Endometrial microvascular endothelial cells (primary cell): ENCODE results near the gene UQCRH. TPM values are rescaled to one million over a fixed set of nuclear protein-coding genes. Genes with fewer than 3 reads are reported as not detected.

ENCODE experiments used
- in situ Hi-C: cut with HindIII; loops from 2 replicates; pipeline ENCODE4 v1.10.0; 2017; ENCODE audit warnings: low sequenced_read_pairs, low pct_unique_long_range_greater_than_20kb; ENCODE audit errors: inconsistent ontology term
- total RNA-seq: library from RNA; depleted of rRNA; stranded (reverse); fragments of >200 nt; gene quantifications from one replicate; pipeline ENCODE4 v1.2.3, GENCODE V29; 2015; ENCODE audit errors: inconsistent ontology term

UQCRH gene
- 478 TPM for total RNA-seq

DNA sequence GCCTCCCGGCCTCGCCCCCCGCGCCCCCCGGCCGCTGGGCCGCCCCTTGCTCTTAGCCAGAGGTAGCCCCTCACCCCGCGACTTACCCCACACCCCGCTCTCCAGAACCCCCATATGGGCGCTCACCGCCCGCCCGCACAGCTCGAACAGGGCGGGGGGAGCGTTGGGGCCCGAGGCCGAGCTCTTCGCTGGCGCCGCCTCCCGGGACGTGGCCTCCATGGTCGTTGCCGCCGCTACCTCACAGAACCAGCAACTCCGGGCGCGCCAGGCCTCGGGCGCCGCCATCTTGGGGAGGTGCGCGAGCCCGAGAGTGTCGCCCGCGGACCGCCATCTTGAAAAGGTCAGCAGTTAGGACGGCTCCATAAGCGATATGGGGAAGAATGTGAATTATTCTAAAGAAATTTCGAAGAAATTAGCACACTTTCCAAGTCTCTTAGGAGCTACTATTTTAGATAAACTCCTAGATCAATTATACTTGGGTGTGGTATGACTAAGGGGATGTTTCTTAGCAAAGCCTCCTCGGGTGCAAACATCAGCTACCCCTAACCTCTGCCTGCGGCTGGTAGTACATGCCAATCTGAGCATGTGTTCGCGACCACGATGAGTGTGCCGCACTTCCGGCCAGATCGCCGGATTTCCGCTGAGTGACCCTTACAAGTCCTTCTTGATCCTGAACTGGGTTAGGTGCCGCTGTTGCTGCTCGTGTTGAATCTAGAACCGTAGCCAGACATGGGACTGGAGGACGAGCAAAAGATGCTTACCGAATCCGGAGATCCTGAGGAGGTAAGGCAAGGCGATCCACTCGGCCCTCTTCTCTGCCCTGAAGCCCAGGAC, at the start of gene UQCRH, which contains the start of gene LRRC41:
Gene UQCRH (plus strand): TSS at position 661 of the 834 bp plus-strand sequence. CDS start 69 bp downstream, at position 730.
Gene LRRC41 (minus strand): TSS at position 579 of the 834 bp plus-strand sequence. CDS start 294 bp downstream, at position 285.
- in situ Hi-C loops: no loop called here

DNA sequence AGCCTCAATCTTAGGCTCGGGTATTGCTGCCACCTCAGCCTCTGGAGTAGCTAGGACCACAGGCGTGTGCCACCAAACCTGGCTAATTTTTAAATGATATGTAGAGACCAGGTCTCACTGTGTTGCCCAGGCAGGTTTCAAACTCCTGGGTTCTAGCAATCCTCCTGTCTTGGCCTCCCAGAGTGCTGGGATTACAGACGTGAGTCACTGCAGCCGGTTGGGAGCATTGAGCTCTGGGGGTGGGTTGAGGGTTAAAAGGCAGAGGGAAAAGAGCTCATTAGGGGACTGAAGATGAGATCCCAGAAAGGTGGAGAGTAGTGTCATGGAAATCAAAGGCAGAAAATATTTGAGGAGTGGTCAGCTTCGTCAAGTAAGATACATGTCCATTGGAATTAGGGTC, 48.8 kb upstream of the UQCRH start:
- in situ Hi-C loops: no loop called here

DNA sequence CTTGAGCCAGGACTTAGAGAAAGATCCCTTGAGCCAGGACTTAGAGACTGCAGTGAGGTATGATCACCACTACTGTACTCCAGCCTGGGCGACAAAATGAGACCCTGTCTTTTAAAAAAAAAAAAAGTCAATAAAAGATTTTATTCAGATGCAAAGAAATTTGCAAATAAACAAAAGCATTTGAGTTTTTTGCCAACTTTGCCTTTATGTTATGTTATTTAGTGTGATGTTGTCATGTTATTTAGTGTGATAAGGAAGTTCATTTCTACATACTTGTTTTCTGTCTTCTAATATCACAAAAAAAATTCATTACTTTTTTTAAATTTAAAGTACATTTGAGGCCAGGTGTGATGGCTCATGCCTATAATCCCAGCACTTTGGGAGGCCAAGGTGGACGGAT, 47.0 kb upstream of the UQCRH start:
- in situ Hi-C loops: no loop called here

DNA sequence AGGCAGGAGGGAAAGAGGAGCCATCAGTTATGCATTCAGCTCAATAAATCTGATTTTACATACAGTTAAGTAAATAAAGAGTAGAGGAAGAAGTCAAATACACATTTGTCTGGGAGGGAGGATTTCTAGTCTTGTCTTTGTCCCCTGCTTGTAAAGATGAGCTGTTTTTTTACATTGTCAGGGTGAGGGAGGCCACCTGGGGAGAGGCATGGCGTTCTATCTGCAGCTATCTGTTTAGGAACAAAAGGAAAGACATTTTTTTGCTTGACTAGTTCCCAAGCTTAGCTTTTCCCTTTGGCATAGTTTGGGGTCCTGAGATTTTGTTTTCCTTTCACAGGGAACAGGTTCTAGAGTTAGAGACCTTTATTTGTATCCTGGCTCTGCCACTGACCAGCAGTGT, 41.0 kb upstream of the UQCRH start:
- in situ Hi-C loops: no loop called here

DNA sequence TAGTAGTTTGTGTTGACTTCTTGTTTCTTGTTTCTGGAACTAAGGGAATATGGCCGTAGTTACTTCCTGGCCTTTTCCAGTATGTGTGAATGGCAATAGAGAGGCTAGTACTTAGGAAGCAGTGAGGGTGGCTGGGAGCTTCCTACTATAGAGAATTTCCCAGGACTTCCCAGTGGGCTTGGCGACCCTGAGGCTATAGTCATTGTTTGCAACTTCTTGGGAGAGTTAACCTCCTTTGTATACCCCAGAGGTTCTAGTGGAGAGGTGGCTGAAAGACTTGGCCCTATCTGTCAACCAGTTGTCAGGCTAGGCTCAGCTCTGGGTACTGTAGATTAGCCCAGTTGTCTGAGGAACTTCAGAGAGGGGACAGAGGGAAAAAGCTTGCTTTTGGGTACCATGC, 40.4 kb upstream of the UQCRH start:
- in situ Hi-C loops: no loop called here

DNA sequence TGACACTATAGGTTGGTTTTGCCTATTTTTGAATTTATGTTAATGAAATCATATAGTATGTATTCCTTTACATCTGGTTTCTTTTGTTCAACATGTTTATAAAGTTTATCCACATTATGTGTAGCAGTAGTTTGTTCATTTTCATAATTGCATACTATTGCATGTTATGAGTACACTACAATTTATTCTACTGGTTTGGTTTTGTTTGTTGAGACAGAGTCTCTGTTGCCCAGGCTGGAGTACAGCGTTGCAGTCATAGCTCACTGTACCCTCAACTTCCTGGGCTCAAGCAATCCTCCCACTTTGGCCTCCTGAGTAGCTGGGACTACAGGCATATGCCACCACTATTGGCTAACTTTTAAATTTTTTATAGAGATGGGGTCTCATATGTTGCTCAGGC, 34.9 kb upstream of the UQCRH start:
- in situ Hi-C loops: no loop called here

DNA sequence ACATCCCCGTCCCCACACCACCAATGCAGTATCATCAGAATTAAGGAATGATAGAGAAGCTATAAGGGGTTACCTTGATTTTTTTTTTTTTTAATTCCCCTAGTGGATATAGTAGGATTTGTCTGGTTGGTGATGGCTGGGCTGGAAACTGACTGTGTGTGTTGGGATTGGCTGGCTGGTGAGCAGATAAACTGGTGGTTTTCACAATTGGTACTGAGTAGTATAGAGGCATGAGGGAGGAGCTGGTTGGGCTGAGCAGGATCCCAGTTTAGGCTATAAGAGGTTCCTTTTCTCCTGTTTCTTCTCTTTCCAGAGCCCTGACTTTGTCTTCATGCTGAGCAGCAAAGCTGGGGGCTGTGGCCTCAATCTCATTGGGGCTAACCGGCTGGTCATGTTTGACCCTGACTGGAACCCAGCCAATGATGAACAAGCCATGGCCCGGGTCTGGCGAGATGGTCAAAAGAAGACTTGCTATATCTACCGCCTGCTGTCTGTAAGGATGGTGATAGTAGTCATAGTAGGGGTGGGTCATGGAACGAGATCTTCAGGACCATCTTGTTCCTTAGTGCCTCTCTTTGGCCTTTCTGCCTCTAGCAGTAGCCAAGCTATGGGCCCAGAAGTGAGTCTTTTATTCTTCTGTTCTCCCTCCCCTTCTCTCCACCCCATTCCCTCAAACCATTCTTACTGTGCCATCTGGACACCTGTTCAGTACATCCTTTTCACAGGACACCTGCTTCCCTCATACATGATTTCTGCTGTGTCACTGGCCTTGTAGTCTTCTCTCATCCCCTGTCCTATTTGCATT, 29.1 kb upstream of the UQCRH start:
- in situ Hi-C loops: no loop called here

DNA sequence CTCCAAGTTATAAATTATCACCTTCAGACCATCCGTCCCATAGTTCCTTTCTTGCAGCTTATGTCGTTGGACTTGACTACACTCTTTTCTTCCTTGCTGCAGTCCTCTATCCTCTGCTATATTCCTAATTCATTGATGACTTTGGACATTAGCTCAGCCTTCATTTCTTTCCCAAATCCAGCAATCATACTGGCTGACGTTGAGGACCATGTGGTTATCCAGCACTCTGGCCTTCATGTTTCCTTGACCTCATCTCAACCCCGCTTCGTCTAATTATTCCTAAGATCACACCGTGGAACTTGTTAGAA, 28.5 kb upstream of the UQCRH start:
- in situ Hi-C loops: no loop called here

DNA sequence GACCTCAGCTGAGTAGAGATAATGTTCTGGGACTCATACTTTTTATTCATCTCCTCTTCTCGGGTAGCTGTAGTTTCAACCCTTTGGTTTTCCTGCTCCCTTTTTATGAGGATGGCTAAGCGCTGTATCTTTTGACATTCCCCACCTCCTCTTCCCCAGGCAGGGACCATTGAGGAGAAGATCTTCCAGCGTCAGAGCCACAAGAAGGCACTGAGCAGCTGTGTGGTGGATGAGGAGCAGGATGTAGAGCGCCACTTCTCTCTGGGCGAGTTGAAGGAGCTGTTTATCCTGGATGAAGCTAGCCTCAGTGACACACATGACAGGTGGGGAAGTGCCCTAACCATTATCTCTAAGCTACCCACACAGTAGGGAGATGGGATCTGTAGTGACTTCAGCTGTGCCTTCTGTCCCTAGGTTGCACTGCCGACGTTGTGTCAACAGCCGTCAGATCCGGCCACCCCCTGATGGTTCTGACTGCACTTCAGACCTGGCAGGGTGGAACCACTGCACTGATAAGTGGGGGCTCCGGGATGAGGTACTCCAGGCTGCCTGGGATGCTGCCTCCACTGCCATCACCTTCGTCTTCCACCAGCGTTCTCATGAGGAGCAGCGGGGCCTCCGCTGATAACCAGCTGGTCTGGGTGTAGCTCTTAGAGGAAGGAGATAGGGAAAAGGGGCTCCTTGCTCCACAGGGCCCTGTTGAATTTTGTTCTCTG, 25.7 kb upstream of the UQCRH start:
- in situ Hi-C loops: no loop called here

DNA sequence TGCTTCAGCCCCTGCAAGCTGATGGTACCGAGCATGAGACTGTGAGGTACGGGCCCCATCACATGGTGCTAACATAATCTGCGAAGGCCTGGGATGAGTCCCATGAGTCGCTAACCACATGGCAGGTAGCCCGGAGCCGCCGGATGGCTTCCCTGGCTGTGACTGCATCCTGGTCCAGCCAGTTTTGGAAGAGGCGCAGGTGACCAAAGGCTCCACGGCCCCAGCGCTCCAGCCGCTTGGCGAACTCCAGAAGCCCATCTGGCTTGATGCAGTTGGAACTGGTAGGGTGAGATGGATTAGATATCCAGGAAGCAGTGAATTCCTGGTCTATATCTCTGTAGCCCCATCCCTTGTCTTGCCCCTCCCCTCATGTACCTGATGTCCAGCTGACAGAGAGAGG, 24.7 kb upstream of the UQCRH start:
- in situ Hi-C loops: no loop called here

DNA sequence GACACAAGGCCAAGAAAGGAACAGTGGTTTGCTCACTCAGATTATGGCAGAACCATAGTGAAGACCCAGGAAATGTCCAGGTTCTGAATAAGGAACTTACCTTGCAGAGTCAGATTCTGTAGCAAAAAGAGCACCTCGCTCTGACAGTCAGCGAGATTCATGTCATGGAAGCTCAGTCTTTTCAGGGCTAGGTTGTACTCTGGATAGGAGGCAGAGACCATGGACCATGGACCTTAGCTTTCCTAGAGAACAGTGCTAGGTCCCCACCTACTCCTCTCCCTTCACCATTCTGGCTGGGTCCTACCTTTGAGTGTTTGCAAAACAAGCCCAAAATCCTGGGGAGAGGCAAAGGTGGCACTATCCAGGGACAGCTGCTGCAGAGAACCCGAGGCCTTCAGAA, 23.4 kb upstream of the UQCRH start:
- in situ Hi-C loops: no loop called here

DNA sequence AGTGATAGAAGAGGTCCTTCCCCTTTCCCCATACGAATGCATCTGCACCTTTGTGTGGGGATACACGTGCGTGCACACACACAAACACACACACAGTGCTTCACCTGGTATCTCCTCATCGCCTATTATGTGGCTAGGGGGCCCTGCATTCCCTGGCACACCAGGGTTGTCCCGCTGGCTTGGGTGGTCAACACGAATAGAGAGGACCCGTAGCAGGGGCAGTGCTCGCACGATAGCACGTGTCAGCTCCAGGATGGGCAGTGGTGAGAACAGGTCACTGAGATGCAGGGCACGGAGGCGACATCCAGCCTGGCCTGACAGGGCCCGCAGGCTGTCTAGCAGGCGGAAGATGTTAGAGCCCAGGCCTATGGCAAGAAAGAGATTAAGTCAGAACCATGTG, 22.5 kb upstream of the UQCRH start:
- in situ Hi-C loops: no loop called here

DNA sequence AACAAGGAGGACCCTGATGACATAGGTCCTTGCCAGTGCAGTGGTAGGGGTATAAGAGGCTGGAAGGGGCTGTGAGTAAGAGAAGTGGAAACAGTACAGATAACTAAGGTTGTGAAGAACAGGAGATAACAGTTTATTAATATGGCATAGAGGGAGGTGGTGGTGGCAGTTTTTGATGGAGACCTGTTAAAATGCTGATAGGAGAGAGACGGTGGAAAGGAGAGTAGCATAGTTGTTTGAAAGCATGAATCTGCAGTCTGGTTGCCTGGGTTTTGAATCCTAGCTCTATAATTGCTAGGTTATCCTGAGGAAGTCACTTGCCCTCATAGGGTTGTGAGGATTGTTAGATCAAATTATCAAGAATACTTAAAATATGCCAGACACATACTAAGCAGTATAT, 19.4 kb upstream of the UQCRH start:
- in situ Hi-C loops: no loop called here

DNA sequence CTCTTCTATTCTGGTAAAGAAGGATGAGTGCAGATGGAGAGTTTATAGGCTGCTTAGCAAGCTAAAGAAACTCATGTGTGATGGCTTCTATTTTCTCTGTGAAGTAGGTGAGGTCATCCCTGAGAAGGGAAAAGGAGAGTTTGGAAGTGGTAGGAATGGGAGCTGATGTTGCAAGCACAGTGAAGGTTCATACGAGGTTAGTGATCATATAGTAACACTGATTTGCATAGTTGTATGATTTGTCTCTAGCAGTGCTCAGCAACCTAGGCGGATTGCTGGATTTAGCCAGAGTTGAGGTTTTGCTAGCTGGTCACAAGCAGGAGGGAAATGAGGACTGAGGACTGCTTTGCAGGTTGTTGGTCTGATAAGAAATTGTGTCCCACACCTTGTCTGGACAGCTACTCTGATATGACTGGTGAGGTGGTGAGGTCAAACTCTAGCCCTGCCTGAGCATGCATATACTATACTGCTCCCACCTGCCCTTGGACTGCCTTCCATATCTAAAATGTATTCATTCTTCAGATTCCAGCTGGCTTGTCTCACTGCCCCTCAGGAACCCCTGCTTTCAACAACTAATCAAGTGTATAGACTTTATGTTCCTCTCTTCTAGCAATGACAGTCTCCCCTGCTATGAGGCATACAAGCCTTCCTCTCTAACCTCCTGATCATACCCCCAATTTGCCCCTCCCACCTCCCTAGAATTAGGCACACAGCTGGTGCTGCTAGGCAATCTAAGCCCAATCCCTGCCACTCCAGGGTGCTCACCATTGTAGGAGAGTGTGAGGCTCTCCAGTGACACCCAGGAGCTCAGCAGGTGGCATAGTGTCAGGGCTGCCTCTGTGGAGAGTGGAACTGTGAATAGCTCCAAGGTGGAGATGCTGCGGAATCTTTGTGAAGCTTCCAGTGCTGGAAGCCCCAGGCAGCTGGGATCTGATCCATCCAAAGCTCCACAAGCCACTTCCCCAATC, 18.6 kb upstream of the UQCRH start:
- in situ Hi-C loops: no loop called here

DNA sequence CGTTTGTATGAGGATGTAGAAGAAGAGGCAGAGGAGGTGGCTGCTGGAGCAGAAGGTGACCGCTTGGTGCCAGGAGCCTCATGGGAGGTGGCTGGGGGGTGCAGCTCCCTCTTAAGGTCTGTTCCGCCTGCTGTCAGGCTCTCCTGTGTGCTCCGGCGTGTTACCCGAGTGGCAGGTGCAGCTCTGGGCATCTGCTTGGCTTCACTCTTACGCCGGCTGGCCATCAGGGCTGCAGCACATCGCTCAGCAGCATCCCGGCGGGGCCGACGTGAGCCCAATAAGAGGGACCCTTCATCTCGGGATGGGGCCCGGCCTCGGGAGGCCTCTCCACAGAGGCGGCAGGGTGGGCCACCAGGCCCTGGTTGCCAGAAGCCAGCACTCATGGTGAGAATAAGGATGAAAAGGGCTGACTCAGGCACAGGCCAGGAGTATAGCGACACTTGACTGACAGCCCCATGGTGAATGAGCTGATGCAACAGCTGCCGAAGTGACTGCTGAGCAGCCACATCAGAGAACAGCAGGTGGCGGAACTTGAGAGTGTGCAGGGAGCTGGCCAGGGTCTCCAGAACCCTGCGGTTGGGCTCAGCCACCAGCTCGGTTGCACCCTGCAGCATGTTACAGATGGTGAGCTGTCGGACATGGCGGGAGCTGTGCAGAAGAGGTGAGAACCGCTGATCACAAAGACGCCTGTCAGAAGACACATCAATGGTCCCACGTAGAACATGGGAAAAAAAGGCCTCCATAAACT, 17.6 kb upstream of the UQCRH start:
- in situ Hi-C loops: no loop called here

DNA sequence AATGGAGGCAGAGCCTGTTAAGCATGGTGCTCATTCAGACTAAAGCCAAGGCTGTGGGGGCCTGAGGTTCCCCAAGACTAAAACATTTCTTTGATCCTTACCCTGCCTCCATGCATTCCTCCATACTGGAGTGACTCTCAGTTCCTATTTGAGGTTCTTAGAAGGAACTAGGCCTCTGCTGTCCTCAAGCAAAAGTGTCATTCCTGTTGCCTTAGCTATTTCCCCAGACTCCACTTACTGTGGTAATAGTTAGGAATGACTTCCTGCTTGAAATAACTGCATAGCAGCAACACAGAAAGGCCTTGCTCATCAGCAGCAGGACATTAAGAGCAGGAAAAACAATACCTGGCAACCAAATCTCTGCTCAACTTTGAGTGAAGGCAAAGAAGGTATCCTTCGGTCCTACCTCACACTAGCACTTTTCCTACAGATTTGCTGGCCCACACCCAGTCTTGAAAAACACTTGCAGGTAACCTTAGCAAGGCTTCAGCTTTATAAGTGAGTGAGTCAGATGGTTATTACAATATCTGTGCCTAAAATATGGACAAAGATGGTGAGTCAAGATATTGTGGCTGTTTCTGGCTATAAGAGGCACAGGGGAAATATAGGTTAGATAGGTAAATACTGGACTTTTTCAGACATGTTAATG, 14.9 kb upstream of the UQCRH start:
- in situ Hi-C loops: no loop called here

DNA sequence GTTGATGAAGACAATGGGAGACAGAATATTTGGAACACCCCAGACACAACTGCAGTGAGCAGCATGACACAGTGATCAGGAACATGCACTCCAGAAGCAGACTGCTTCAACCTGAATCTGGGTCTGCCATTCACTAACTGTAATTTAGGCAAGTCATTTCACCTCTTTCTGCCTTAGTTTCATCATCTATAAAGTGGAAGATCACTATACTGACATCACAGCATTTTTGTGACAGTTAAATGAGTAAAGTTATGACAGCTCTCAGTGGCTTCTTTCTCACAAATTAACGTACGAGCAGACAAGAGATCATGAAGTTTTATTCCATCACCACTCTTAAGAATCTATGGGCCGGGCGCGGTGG, 14.4 kb upstream of the UQCRH start:
- in situ Hi-C loops: no loop called here

DNA sequence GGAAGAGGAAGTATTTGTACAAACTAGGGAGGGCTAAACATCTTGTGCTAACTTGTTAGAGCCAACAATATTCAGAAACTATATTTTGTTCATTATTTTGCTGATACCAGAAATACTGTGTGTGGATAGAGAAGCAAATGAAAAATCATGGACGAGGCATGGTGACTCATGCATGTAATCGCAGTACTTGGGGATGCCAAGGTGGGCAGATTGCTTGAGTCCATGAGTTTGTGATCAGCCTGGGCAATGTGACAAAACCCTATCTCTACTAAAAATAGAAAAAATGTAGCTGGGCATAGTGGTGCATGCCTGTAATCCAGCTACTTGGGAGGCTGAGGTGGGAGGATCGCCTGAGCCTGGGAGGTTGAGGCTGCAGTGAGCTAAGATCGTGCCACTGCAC, 13.5 kb upstream of the UQCRH start:
- in situ Hi-C loops: no loop called here
